Hepatocyte (in vitro differentiated cells): ENCODE results near the gene BRD3OS. TPM values are rescaled to one million over a fixed set of nuclear protein-coding genes. Genes with fewer than 3 reads are reported as not detected.

Experiments
- DNase-seq: peaks from one replicate; pipeline ENCODE4 v3.0.0-alpha.2; 2016; ENCODE audit warnings: low spot score
- H2AFZ ChIP-seq: fragments of 200-600 bp; sonication (generic); 2 replicates; pipeline ENCODE4 v1.6.0; 2016; ENCODE audit warnings: antibody characterized with exemption, mild to moderate bottlenecking
- H3K27ac ChIP-seq: fragments of 200-600 bp; sonication (generic); 2 replicates; pipeline ENCODE4 v1.5.1; 2016; ENCODE audit warnings: mild to moderate bottlenecking
- H3K27me3 ChIP-seq: fragments of 200-600 bp; sonication (generic); 2 replicates; pipeline ENCODE4 v1.6.1; 2016
- H3K36me3 ChIP-seq: fragments of 200-600 bp; sonication (generic); replicated peaks from 2 replicates; pipeline ENCODE4 v1.5.1; 2016; ENCODE audit warnings: low read depth; ENCODE audit not compliant: insufficient read depth
- H3K4me1 ChIP-seq: fragments of 200-600 bp; sonication (generic); 2 replicates; pipeline ENCODE4 v1.5.1; 2016; ENCODE audit warnings: mild to moderate bottlenecking, moderate library complexity; ENCODE audit not compliant: insufficient read depth
- H3K4me2 ChIP-seq: fragments of 200-600 bp; sonication (generic); 2 replicates; pipeline ENCODE4 v1.6.0; 2016
- H3K4me3 ChIP-seq: fragments of 200-600 bp; sonication (generic); 2 replicates; pipeline ENCODE4 v1.5.1; 2016; ENCODE audit warnings: mild to moderate bottlenecking
- H3K79me2 ChIP-seq: fragments of 200-600 bp; sonication (generic); 2 replicates; pipeline ENCODE4 v1.6.0; 2017; ENCODE audit warnings: mild to moderate bottlenecking
- H3K9me2 ChIP-seq: fragments of 200-600 bp; sonication (generic); replicated peaks from 2 replicates; pipeline ENCODE4 v1.6.0; 2017; ENCODE audit warnings: mild to moderate bottlenecking; ENCODE audit not compliant: insufficient read depth
- H3K9me3 ChIP-seq: fragments of 200-600 bp; sonication (generic); 2 replicates; pipeline ENCODE4 v1.5.1; 2016; ENCODE audit warnings: low read depth, mild to moderate bottlenecking
- H4K20me1 ChIP-seq: fragments of 200-600 bp; sonication (generic); 2 replicates; pipeline ENCODE4 v1.6.0; 2016; ENCODE audit warnings: mild to moderate bottlenecking; ENCODE audit not compliant: insufficient read depth, poor library complexity, severe bottlenecking
- EZH2 ChIP-seq: fragments of 200-600 bp; sonication (generic); IDR thresholded peaks from 2 replicates; pipeline ENCODE4 v1.6.1; 2016; ENCODE audit warnings: antibody characterized with exemption, mild to moderate bottlenecking, borderline replicate concordance
- EZH2phosphoT487 ChIP-seq: fragments of 200-600 bp; sonication (generic); IDR thresholded peaks from one replicate; pipeline ENCODE4 v1.6.1; 2018; ENCODE audit warnings: antibody characterized with exemption, mild to moderate bottlenecking, low read depth, moderate library complexity; ENCODE audit not compliant: unreplicated experiment, severe bottlenecking
- WGBS: methylation state at CpG from one replicate; pipeline ENCODE4 v1.1.6; 2016; ENCODE audit warnings: low lambda C conversion rate; ENCODE audit errors: missing lambda C conversion rate; 5-methylcytosine and 5-hydroxymethylcytosine counted together
- polyA plus RNA-seq: library from polyadenylated mRNA; unstranded; fragments of >200 nt; fragmentation: Nextera tagmentation; extraction: Ambion mirVana; gene quantifications from 2 replicates; pipeline ENCODE4 v1.2.1, GENCODE V29; 2016
- total RNA-seq: library from RNA; depleted of rRNA; stranded (reverse); fragments of >200 nt; gene quantifications from 2 replicates; pipeline ENCODE4 v1.2.3, GENCODE V29; 2014
- TF ChIP-seq, protein P1 (sequence below): fragments of 200-600 bp; sonication (generic); IDR thresholded peaks from 2 replicates; pipeline ENCODE4 v1.5.1; 2016; ENCODE audit warnings: antibody characterized with exemption, mild to moderate bottlenecking; ENCODE audit not compliant: poor library complexity

The BRD3OS gene
- total RNA-seq (13.4 and 14.9 TPM in 2 replicates), polyA plus RNA-seq (13.3 and 13.4 TPM in 2 replicates)

DNA sequence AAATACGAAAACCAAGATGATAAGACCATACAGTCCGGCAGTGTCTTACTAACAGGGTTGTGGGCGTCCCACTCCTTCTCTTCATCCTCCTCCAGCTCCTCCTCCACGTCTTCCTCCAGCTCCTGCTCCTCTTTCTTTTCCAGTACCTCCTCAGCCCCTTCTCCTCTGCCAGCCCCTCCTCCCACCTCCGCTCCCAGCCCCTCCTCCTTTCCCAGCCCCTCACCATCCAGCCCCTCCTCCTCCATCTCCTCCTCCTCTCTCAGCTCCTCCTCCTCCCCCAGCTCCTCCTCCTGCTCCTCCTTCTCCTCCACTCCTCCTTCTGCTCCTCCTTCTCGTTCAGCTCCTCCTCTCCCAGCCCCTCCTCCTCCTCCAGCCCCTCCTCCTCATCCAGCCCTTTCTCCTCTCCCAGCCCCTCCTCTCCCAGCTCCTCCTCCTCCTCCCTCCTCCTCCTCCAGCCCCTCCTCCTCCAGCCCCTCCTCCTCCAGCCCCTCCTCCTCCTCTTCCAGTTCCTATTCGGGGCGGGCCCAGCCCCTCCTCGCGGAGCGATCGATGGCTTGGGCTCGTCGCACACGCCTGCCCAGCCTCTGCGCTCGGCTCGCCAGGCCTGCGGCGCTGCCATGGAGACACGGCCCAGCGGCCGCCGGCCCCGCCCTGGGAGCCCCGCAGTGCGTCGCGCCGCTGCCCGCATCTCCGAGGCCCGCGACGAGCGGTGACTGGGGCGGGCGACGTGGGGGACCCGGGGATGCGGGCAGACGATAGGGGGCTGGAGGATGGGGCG is at the start of gene BRD3OS:
TSS of gene BRD3OS (plus strand) at position 654 of the 778 bp plus-strand sequence. CDS start 1,267 bp downstream, outside the sequence.
- no peaks in the 10 kb centered on the region for H3K27me3 ChIP-seq
- H3K27ac ChIP-seq: peak within 1 kb of the TSS; percentile 44
- peak within 1 kb of the TSS; percentile 88 for H3K4me2 ChIP-seq
- no peaks in the 10 kb centered on the region for H4K20me1 ChIP-seq
- H3K79me2 ChIP-seq: no peaks in the 10 kb centered on the region
- no peaks in the 10 kb centered on the region for H3K9me2 ChIP-seq
- 1% methylated on average over 31 of the region's 43 CpGs for WGBS
- H3K4me1 ChIP-seq: peaks cover 6% of the 10 kb centered on the region
- no peaks in the 10 kb centered on the region for H3K36me3 ChIP-seq
- peak; percentile 100 for DNase-seq
- H2AFZ ChIP-seq: peak within 1 kb of the TSS; percentile 89
- TF ChIP-seq, protein P1, sequence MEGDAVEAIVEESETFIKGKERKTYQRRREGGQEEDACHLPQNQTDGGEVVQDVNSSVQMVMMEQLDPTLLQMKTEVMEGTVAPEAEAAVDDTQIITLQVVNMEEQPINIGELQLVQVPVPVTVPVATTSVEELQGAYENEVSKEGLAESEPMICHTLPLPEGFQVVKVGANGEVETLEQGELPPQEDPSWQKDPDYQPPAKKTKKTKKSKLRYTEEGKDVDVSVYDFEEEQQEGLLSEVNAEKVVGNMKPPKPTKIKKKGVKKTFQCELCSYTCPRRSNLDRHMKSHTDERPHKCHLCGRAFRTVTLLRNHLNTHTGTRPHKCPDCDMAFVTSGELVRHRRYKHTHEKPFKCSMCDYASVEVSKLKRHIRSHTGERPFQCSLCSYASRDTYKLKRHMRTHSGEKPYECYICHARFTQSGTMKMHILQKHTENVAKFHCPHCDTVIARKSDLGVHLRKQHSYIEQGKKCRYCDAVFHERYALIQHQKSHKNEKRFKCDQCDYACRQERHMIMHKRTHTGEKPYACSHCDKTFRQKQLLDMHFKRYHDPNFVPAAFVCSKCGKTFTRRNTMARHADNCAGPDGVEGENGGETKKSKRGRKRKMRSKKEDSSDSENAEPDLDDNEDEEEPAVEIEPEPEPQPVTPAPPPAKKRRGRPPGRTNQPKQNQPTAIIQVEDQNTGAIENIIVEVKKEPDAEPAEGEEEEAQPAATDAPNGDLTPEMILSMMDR: no peak
- TF ChIP-seq EZH2phosphoT487: no peak
- TF ChIP-seq EZH2: no peak
- no peaks in the 10 kb centered on the region for H3K9me3 ChIP-seq
- H3K4me3 ChIP-seq: peak within 1 kb of the TSS; percentile 93

DNA sequence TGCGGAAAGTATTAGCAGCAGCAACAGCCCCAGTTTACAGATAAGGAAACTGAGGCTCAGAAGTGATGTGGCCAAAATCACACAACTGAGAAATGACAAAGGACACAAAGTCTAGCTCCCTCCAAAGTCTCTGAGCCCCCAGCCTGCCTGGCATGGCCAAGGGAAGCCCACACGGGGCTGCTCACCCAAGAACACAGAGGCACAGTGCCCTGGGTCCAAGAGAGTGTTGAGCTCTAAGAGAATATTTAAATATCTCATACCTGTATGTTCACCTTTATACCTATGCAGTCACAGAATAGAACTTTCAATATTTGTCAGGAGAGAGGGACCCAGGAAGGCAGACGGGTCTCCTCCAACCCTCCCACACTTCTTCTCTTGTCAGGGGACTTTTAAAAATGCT is 49.8 kb upstream of the BRD3OS start:
- WGBS: 98% methylated on average over 3 of the region's 3 CpGs
- Histone ChIP-seq H3K9me3 (no peaks in the 10 kb centered on the region), H4K20me1 (peaks cover 85% of the 10 kb centered on the region), H3K4me1 (peaks cover 70% of the 10 kb centered on the region), H3K36me3 (no peaks in the 10 kb centered on the region), H3K4me2 (no peak overlapping the region), H2AFZ (no peak overlapping the region), H3K9me2 (no peaks in the 10 kb centered on the region), H3K27ac (no peak overlapping the region), H3K4me3 (no peak overlapping the region), H3K27me3 (no peaks in the 10 kb centered on the region), H3K79me2 (peaks cover 97% of the 10 kb centered on the region)
- TF ChIP-seq EZH2: no peak
- TF ChIP-seq EZH2phosphoT487: no peak
- TF ChIP-seq, protein P1: no peak
- no peak for DNase-seq

GRCh38 chr9:133976191-133976861 is 49.0 kb upstream of the BRD3OS start:
- Histone ChIP-seq H2AFZ (no peak overlapping the region), H3K9me3 (no peaks in the 10 kb centered on the region), H4K20me1 (peaks cover 80% of the 10 kb centered on the region), H3K4me3 (no peak overlapping the region), H3K27me3 (no peaks in the 10 kb centered on the region), H3K36me3 (no peaks in the 10 kb centered on the region), H3K4me2 (no peak overlapping the region), H3K27ac (no peak overlapping the region), H3K9me2 (no peaks in the 10 kb centered on the region), H3K4me1 (peaks cover 65% of the 10 kb centered on the region), H3K79me2 (peaks cover 97% of the 10 kb centered on the region)
- WGBS: 81% methylated on average over 17 of the region's 17 CpGs
- no peak for DNase-seq
- TF ChIP-seq, protein P1: no peak
- TF ChIP-seq EZH2phosphoT487 (no peak), EZH2 (no peak)
